ENCODE measurements around the gene ZNF92. TPM values are rescaled to one million over a fixed set of nuclear protein-coding genes. Genes with fewer than 3 reads are reported as not detected.
"Not testable (repeated sequence)": the region's sequence is repeated elsewhere in the genome, so short reads cannot be mapped to it uniquely, and the experiment has no call there.

Gene ZNF92
- polyA plus RNA-seq, 4 donors = 20.6 to 30.7 (median 29.4) TPM

GRCh38 chr7:65422670-65423069 is 49.0 kb downstream of the ZNF92 start:
- DNase-seq (ENCODE audit: low read depth in 4 of 4, low spot score in 3 of 4) = no peak

GRCh38 chr7:65423286-65423685 is 49.6 kb downstream of the ZNF92 start:
- not testable (repeated sequence) for DNase-seq (ENCODE audit: low read depth in 4 of 4, low spot score in 3 of 4)

GRCh38 chr7:65429642-65430343 is 56.1 kb downstream of the ZNF92 start:
- no peak for DNase-seq (ENCODE audit: low read depth in 4 of 4, low spot score in 3 of 4)

DNA sequence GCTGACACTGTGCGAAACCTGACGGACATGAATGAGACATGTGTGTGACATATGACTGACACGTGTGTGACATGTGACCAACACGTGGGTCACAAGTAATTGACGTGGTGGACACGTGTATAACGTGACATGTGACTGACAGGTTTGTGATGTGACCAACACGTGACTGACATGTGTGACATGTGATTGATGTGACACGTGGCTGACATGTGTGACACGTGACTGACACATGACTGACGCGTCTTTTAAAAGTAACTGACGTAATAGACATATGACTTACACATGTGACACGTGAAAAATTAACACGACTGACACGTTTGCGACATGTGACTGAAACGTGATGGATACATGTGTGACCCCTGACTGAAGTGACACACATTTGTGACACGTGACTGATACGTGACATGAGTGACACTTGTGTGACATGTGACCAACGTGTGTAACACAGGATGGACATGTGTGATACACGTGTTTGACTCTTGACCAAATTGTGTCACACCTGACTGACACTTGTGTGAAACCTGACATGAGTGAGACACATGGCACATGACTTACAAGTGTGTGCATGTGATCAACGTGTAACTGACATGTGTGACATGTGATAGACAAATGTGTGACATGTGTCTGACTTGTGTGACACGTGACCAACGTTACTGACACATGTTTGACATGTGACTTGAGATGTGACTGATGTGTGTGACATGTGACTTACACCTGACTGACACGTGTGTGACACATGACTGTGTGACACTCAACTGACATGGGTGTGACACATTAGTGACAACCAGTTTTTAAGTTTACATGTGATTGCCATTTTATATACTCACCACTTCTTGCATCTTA is 56.9 kb downstream of the ZNF92 start:
- no peak for DNase-seq (ENCODE audit: low read depth in 4 of 4, low spot score in 3 of 4)

GRCh38 chr7:65434307-65434706 is 60.7 kb downstream of the ZNF92 start:
- DNase-seq (ENCODE audit: low read depth in 4 of 4, low spot score in 3 of 4) = no peak

DNA sequence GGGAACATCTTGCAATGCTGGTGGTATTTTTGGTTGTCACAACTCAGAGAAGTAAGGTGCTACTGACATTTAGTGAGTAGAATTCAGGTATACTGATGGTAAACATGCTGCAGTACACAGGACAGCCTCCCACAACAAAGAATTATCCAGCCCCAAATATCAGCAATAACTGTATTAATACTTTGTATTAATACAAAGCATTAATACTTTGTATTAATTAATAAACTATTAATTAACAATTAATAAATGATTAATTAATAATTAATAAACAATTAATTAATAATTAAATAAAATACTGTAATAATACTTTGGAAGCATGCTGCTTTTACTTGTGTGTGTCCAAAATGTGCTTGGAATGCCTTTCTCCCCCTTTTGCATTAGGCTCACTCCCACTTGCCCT is 62.5 kb downstream of the ZNF92 start:
- no peak for DNase-seq (ENCODE audit: low read depth in 4 of 4, low spot score in 3 of 4)

DNA sequence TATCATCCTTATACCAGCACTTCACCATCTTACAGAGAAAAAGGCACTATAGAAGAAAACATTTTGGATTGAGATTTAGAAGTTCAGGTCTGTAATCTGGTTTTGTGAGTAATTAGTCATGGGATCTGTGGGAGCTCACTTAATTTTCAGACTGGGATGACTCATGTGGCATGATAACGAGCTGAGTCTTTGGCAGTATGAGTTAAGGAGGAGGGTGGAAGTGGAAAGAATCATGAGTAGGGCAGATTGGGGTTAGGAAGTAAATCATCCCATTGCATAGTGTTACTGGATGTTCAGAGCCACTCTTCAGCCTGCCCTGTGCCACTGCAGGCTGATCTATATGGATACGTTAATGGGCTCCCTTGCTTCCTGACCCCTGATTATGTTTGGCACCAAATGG is 64.9 kb downstream of the ZNF92 start:
- DNase-seq (ENCODE audit: low read depth in 4 of 4, low spot score in 3 of 4) = no peak

- DNase-seq (ENCODE audit: low read depth in 4 of 4, low spot score in 3 of 4) = no peak
Measured at GRCh38 chr7:65441010-65441409, 67.4 kb downstream of the ZNF92 start.

DNA sequence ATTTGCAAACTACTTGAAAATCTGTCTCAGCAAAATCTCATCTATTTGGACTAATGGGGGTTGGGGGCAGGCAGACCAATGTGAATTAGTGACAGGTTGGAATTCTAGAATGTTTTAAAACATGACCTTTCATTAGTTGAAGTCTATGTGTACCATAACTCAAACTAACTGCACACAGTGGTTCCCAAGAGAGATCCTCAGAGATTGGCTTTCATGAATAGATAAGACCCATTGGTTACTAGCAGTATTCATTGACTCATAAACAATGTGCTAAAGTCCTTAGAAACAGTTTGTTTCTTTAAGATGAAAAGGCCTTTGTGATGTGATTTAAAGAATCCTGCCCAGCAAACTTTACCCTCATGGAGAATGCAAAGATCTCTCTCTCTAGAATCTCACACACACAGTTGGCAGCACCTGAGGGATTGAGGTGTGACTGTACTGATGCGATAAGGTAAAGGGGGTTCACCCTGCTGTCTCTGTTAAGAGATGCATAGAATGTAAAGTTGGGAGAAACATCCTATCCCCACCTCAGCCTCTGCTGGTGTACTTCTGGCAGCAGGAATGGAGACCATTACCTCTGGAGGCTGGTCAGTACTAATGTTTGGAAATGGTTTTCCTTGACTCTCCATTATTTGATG is 70.7 kb downstream of the ZNF92 start:
- DNase-seq (ENCODE audit: low read depth in 4 of 4, low spot score in 3 of 4) = no peak

GRCh38 chr7:65444899-65445823 is 71.5 kb downstream of the ZNF92 start:
- no peak for DNase-seq (ENCODE audit: low read depth in 4 of 4, low spot score in 3 of 4)

DNA sequence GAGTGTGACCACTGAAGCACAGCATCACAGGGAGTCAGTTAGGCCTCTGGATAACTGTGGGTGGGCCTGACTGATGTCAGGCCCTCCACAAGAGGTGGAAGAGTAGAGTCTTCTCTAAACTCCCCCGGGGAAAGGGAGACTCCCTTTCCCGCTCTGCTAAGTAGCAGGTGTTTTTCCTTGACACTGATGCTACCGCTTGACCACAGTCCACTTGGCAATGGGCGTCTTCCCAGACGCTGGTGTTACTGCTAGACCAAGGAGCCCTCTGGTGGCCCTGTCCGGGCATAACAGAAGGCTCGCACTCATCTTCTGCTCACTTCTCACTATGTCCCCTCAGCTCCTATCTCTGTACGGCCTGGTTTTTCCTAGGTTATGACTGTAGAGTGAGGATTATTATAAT is 73.4 kb downstream of the ZNF92 start:
- DNase-seq (ENCODE audit: low read depth in 4 of 4, low spot score in 3 of 4) = not testable (repeated sequence)

DNA sequence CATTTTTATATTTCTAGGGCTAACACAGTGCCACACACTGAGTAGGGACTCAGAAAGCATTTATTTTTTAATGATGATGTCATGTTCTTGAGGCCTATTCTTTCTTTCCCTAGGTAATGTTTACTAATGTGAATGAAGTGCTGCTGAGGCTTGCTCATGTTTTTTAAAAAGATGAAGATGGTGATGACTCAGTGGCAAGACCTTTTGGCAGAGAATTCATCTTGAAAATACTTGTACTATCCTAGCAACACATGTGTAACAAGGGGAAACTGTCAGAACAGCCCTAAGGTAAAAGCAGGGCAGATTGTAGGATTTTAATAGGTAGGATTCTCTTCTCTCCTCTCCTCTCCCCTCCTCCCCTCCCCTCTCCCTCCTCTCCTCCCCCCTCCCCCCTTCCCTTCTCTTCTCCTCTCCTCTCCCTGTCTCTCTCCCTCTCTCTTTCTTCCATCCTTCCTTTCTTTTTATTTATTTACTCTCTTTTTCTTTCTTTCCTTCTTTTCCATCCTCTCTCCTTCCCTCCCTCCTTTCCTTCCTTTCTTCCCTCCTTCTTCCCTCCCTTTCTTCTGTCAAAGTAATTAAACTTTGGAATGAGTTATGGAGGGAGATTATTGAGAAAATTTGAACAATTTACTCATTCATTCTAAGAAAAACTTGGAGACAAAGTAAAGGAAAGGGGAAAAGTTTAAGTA is 75.3 kb downstream of the ZNF92 start:
- no peak for DNase-seq (ENCODE audit: low read depth in 4 of 4, low spot score in 3 of 4)

DNA sequence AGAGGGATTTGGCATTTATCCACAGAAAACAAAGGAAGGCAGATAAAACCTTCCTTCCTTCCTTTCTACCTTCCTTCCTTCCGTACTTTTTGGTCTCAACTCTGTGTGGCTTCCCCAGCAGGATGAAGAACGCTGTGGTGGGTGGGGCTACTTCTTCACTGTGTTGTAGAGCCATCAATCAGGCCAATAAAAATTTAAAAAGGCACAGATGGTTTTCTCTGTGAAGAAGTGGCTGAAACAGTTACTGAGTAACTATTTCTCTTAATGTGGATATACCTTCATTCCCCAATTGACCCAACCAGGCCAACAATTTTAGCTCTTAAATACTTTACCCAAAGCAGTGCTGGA is 75.8 kb downstream of the ZNF92 start:
- peak in 1 of 4 donors; percentile 53 for DNase-seq (ENCODE audit: low read depth in 4 of 4, low spot score in 3 of 4)
